Stomach smooth muscle (tissue), 2 donors: ENCODE results near the gene GTF2F1.

ENCODE experiments used
- H3K27ac ChIP-seq: one replicate; pipeline ENCODE4 v1.7.0; 2013; ENCODE audit warnings: mild to moderate bottlenecking, low read length, inconsistent platforms
- H3K27me3 ChIP-seq, 2 donors: one replicate each; pipeline ENCODE4 v1.7.0; 2013; ENCODE audit warnings: low read length in 2 of 2; ENCODE audit not compliant: insufficient read depth in 2 of 2, control insufficient read depth in 1 of 2
- H3K36me3 ChIP-seq, 2 donors: one replicate each; pipeline ENCODE4 v1.7.0; 2013; ENCODE audit warnings: low read length in 2 of 2; ENCODE audit not compliant: control insufficient read depth in 2 of 2, insufficient read depth in 2 of 2
- H3K4me1 ChIP-seq: one replicate; pipeline ENCODE4 v1.7.0; 2013; ENCODE audit warnings: low read length; ENCODE audit not compliant: control insufficient read depth, insufficient read depth
- H3K4me3 ChIP-seq, 2 donors: one replicate each; pipeline ENCODE4 v1.7.0; 2013; ENCODE audit warnings: low read length in 2 of 2
- H3K9ac ChIP-seq, 2 donors: one replicate each; pipeline ENCODE4 v1.7.0; 2013; ENCODE audit warnings: low read length in 2 of 2, mild to moderate bottlenecking in 1 of 2
- H3K9me3 ChIP-seq, 2 donors: one replicate each; pipeline ENCODE4 v1.7.0; 2013; ENCODE audit warnings: low read length in 2 of 2; ENCODE audit not compliant: control insufficient read depth in 2 of 2
- donor health status: healthy.
- donor health status: Pancreatic carcinoma.

GTF2F1 gene

GRCh38 chr19:6378486-6378885 is 14.5 kb downstream of the GTF2F1 start:
- H3K27ac ChIP-seq = peak overlapping the region; percentile 24
- H3K9me3 ChIP-seq = peaks cover 0 to 4% of the 10 kb centered on the region in 2 donors
- H3K4me3 ChIP-seq = no peak overlapping the region
- H3K9ac ChIP-seq = no peak overlapping the region
- H3K27me3 ChIP-seq = no peaks in the 10 kb centered on the region
- H3K4me1 ChIP-seq = peaks cover 18% of the 10 kb centered on the region
- peaks cover 30 to 34% of the 10 kb centered on the region in 2 donors for H3K36me3 ChIP-seq

- no peak overlapping the region for H3K9ac ChIP-seq
- H3K9me3 ChIP-seq = peaks cover 0 to 4% of the 10 kb centered on the region in 2 donors
- peaks cover 28 to 30% of the 10 kb centered on the region in 2 donors for H3K36me3 ChIP-seq
- H3K4me3 ChIP-seq = no peak overlapping the region
- peaks cover 18% of the 10 kb centered on the region for H3K4me1 ChIP-seq
- H3K27me3 ChIP-seq = no peaks in the 10 kb centered on the region
- H3K27ac ChIP-seq = peak overlapping the region; percentile 24
These were observed 14.9 kb downstream of the GTF2F1 start for GRCh38 chr19:6378041-6378440.

- Histone ChIP-seq H3K4me1 (peaks cover 24% of the 10 kb centered on the region), H3K27ac (no peak overlapping the region), H3K27me3 (no peaks in the 10 kb centered on the region), H3K9me3 (peaks cover 0 to 4% of the 10 kb centered on the region in 2 donors), H3K4me3 (no peak overlapping the region), H3K36me3 (peaks cover 20 to 24% of the 10 kb centered on the region in 2 donors), H3K9ac (no peak overlapping the region)
These were observed 16.3 kb downstream of the GTF2F1 start for GRCh38 chr19:6376512-6377190.

- no peak within 1 kb of the TSS for H3K27ac ChIP-seq
These were observed 17.5 kb downstream of the GTF2F1 start, which contains the start of gene PSPN for GRCh38 chr19:6375411-6376010. Gene PSPN (minus strand): TSS chr19:6375933. CDS start chr19:6375849, 84 bp downstream.

GRCh38 chr19:6374711-6375410 is 18.1 kb downstream of the GTF2F1 start:
- Histone ChIP-seq H3K27ac (no peak overlapping the region), H3K27me3 (no peaks in the 10 kb centered on the region), H3K36me3 (peaks cover 3 to 6% of the 10 kb centered on the region in 2 donors), H3K9ac (no peak overlapping the region), H3K4me3 (no peak overlapping the region), H3K9me3 (peaks cover 0 to 3% of the 10 kb centered on the region in 2 donors), H3K4me1 (peaks cover 24% of the 10 kb centered on the region)

More at GRCh38 chr19:6375411-6376010, 17.5 kb downstream of the GTF2F1 start, which contains the start of gene PSPN:
- Histone ChIP-seq H3K9me3 (peaks cover 0 to 4% of the 10 kb centered on the region in 2 donors), H3K27me3 (no peaks in the 10 kb centered on the region), H3K4me1 (peaks cover 24% of the 10 kb centered on the region), H3K9ac (no peak within 1 kb of the TSS), H3K4me3 (no peak within 1 kb of the TSS), H3K36me3 (peaks cover 10 to 13% of the 10 kb centered on the region in 2 donors)

- peak overlapping the region; percentile 69 for H3K27ac ChIP-seq
- H3K27me3 ChIP-seq = no peaks in the 10 kb centered on the region
- H3K9ac ChIP-seq = no peak overlapping the region
- H3K4me3 ChIP-seq = peak overlapping the region; percentile 24 to 67
- H3K4me1 ChIP-seq = peaks cover 24% of the 10 kb centered on the region
- no peaks in the 10 kb centered on the region for H3K9me3 ChIP-seq
- peaks cover 0 to 3% of the 10 kb centered on the region in 2 donors for H3K36me3 ChIP-seq
These were observed 18.7 kb downstream of the GTF2F1 start for GRCh38 chr19:6374161-6374709.

GRCh38 chr19:6373813-6374108 is 19.2 kb downstream of the GTF2F1 start:
- peaks cover 24% of the 10 kb centered on the region for H3K4me1 ChIP-seq
- H3K4me3 ChIP-seq = peak overlapping the region; percentile 24 to 67
- no peaks in the 10 kb centered on the region for H3K27me3 ChIP-seq
- no peaks in the 10 kb centered on the region for H3K9me3 ChIP-seq
- H3K27ac ChIP-seq = peak overlapping the region; percentile 69
- H3K36me3 ChIP-seq = peaks cover 2% of the 10 kb centered on the region in 2 donors
- peak overlapping the region in 1 of 2 donors; percentile 29 for H3K9ac ChIP-seq

GRCh38 chr19:6373096-6373812 is 19.7 kb downstream of the GTF2F1 start:
- H3K4me3 ChIP-seq = peak overlapping the region; percentile 85 to 91
- peak overlapping the region; percentile 98 for H3K27ac ChIP-seq
- H3K36me3 ChIP-seq = peaks cover 3 to 5% of the 10 kb centered on the region in 2 donors
- H3K9me3 ChIP-seq = no peaks in the 10 kb centered on the region
- peaks cover 21% of the 10 kb centered on the region for H3K4me1 ChIP-seq
- H3K27me3 ChIP-seq = no peaks in the 10 kb centered on the region
- H3K9ac ChIP-seq = peak overlapping the region; percentile 81 to 89

- peak within 1 kb of the TSS; percentile 98 for H3K27ac ChIP-seq
- H3K9me3 ChIP-seq = no peaks in the 10 kb centered on the region
- peaks cover 17% of the 10 kb centered on the region for H3K4me1 ChIP-seq
- H3K9ac ChIP-seq = peak within 1 kb of the TSS; percentile 88 to 89
- peak within 1 kb of the TSS; percentile 85 to 91 for H3K4me3 ChIP-seq
- H3K27me3 ChIP-seq = no peaks in the 10 kb centered on the region
- H3K36me3 ChIP-seq = peaks cover 7 to 10% of the 10 kb centered on the region in 2 donors
These were observed 20.3 kb downstream of the GTF2F1 start, which contains the start of gene ALKBH7 for GRCh38 chr19:6372594-6373095. Gene ALKBH7 (plus strand): TSS chr19:6372794. CDS start chr19:6372821, 27 bp downstream.

GRCh38 chr19:6364353-6364752 is 28.6 kb downstream of the GTF2F1 start:
- H3K36me3 ChIP-seq = peaks cover 15 to 24% of the 10 kb centered on the region in 2 donors
- no peaks in the 10 kb centered on the region for H3K9me3 ChIP-seq
- no peak overlapping the region for H3K27ac ChIP-seq
- peaks cover 16% of the 10 kb centered on the region for H3K4me1 ChIP-seq
- no peak overlapping the region for H3K4me3 ChIP-seq
- no peak overlapping the region for H3K9ac ChIP-seq
- no peaks in the 10 kb centered on the region for H3K27me3 ChIP-seq
